GM12891 (cell line): ENCODE measurements around the gene MYH16.

Experiments
- PAX5 ChIP-seq: IDR thresholded peaks from 2 replicates; pipeline ENCODE4 v1.6.1; 2011; ENCODE audit warnings: low read length, moderate library complexity, mild to moderate bottlenecking; ENCODE audit not compliant: insufficient read depth, severe bottlenecking
- POLR2A ChIP-seq: IDR thresholded peaks from 2 replicates; pipeline ENCODE4 v1.6.1; 2011; ENCODE audit warnings: low read depth, low read length, control low read depth
- POLR2AphosphoS5 ChIP-seq: IDR thresholded peaks from 2 replicates; pipeline ENCODE4 v1.6.1; 2011; ENCODE audit warnings: low read depth, low read length, control low read depth
- POU2F2 ChIP-seq: IDR thresholded peaks from 2 replicates; pipeline ENCODE4 v1.6.1; 2011; ENCODE audit warnings: low read depth, mild to moderate bottlenecking, control low read depth, low read length, moderate library complexity
- SPI1 ChIP-seq: IDR thresholded peaks from 2 replicates; pipeline ENCODE4 v1.6.1; 2011; ENCODE audit warnings: low read depth, low read length, control low read depth
- TAF1 ChIP-seq: IDR thresholded peaks from 2 replicates; pipeline ENCODE4 v1.6.1; 2011; ENCODE audit warnings: low read depth, low read length, control low read depth

GRCh38 chr7:99314504-99314903 lies 41.9 kb downstream of the MYH16 start:
- no peak for TF ChIP-seq TAF1
- no peak for TF ChIP-seq POLR2AphosphoS5
- no peak for TF ChIP-seq POLR2A
- TF ChIP-seq PAX5 = no peak
- no peak for TF ChIP-seq SPI1
- no peak for TF ChIP-seq POU2F2
